HCT116 (cell line): ENCODE measurements around the gene EEF1A2. TPM values are rescaled to one million over a fixed set of nuclear protein-coding genes. Genes with fewer than 3 reads are reported as not detected.

Experiments used
- ATAC-seq: fragments of 200-7000 bp; cut with Tn5 transposase; 2 replicates; pipeline ENCODE4 v1.9.1; 2020; ENCODE audit warnings: mild to moderate bottlenecking, moderate library complexity
- BruUV-seq: library from RNA; stranded (reverse); fragments of 400-500 nt; replicated peaks from 2 replicates; lab custom pipeline; 2021; lab: Mats Ljungman, UMichigan
- CTCF ChIA-PET: fragments of 300-600 bp; sonication (Branson Sonifier 250); formaldehyde crosslinking; loops from one replicate; lab custom pipeline; 2021; ENCODE audit warnings: antibody characterized with exemption; lab: Charles Lee
- POLR2A ChIA-PET: fragments of 300-600, 350-600 bp; sonication (Branson Sonifier 250); formaldehyde crosslinking; loops from one replicate; lab custom pipeline; 2021; ENCODE audit warnings: antibody characterized with exemption; lab: Charles Lee
- RAD21 ChIA-PET, 2 experiments: fragments of 300-600 bp; sonication (Branson Sonifier 250); formaldehyde crosslinking; loops; one replicate each; lab custom pipeline; 2023; ENCODE audit warnings: low total read pairs in 2 of 2; ENCODE audit not compliant: uncharacterized antibody in 2 of 2, unreplicated experiment in 2 of 2, low non-redundant PET in 1 of 2; lab: Charles Lee
- DNase-seq: peaks from one replicate; pipeline ENCODE4 v3.0.0-alpha.2; 2010; ENCODE audit warnings: low read depth, low spot score
- H2AFZ ChIP-seq: fragments of 200-600 bp; shearing (Covaris generic), sonication (generic); 2 replicates; pipeline ENCODE4 v1.6.1; 2017; ENCODE audit warnings: low read depth, mixed run types, mixed read lengths, antibody characterized with exemption, low read length; ENCODE audit not compliant: poor library complexity, severe bottlenecking
- H3K27ac ChIP-seq: 2 replicates; pipeline ENCODE4 v1.5.1; 2012; ENCODE audit warnings: low read depth, low read length
- H3K27me3 ChIP-seq: fragments of 200-600 bp; sonication (generic); 2 replicates; pipeline ENCODE4 v1.6.1; 2016; ENCODE audit warnings: mixed run types, low read length, mixed read lengths; ENCODE audit not compliant: insufficient read depth
- H3K36me3 ChIP-seq, 2 experiments: fragments of 200-500 bp in 1 of 2; fragments of 200-600 bp in 1 of 2; sonication (Bioruptor generic) in 1 of 2; sonication (generic) in 1 of 2; 2 replicates each; pipeline versions ENCODE4 v1.5.1 to v1.6.1; 2014 to 2016; ENCODE audit warnings: low read length in 2 of 2, inconsistent platforms in 1 of 2, mixed read lengths in 1 of 2, mixed run types in 1 of 2; ENCODE audit not compliant: insufficient read depth in 2 of 2, control insufficient read depth in 1 of 2
- H3K4me1 ChIP-seq, 2 experiments: fragments of 200-600 bp in 1 of 2; sonication (generic) in 1 of 2; 2 replicates each; pipeline versions ENCODE4 v1.5.1 to v1.6.1; 2012 to 2017; ENCODE audit warnings: low read length in 2 of 2, inconsistent platforms in 1 of 2, mild to moderate bottlenecking in 1 of 2, mixed read lengths in 1 of 2, mixed run types in 1 of 2, moderate library complexity in 1 of 2; ENCODE audit not compliant: insufficient read depth in 2 of 2, control insufficient read depth in 1 of 2
- H3K4me2 ChIP-seq: fragments of 200-600 bp; sonication (generic); 2 replicates; pipeline ENCODE4 v1.6.1; 2017; ENCODE audit warnings: mixed run types, low read length, mixed read lengths
- H3K4me3 ChIP-seq, 2 experiments: fragments of 200-600 bp in 1 of 2; sonication (generic) in 1 of 2; replicated peaks in 1 of 2; 2 replicates each; pipeline ENCODE4 v1.5.1; 2011 to 2016; ENCODE audit warnings: low read length in 2 of 2, control low read depth in 1 of 2, low read depth in 1 of 2, mild to moderate bottlenecking in 1 of 2, mixed read lengths in 1 of 2, mixed run types in 1 of 2
- H3K79me2 ChIP-seq: fragments of 200-600 bp; sonication (generic); 2 replicates; pipeline ENCODE4 v1.6.1; 2017; ENCODE audit warnings: mild to moderate bottlenecking, mixed run types, low read length, moderate library complexity, mixed read lengths; ENCODE audit not compliant: insufficient read depth
- H3K9ac ChIP-seq: fragments of 200-600 bp; sonication (generic); 2 replicates; pipeline ENCODE4 v1.6.1; 2016; ENCODE audit warnings: low read length, mixed read lengths
- H3K9me2 ChIP-seq: fragments of 200-600 bp; sonication (generic), shearing (Covaris generic); 2 replicates; pipeline ENCODE4 v1.6.1; 2017; ENCODE audit warnings: mixed run types, mild to moderate bottlenecking, moderate library complexity; ENCODE audit not compliant: insufficient read depth
- H3K9me3 ChIP-seq, 2 experiments: fragments of 200-500 bp in 1 of 2; fragments of 200-600 bp in 1 of 2; sonication (Bioruptor generic) in 1 of 2; sonication (generic) in 1 of 2; 2 replicates each; pipeline ENCODE4 v1.6.1; 2014 to 2017; ENCODE audit warnings: low read length in 2 of 2, mixed read lengths in 2 of 2, inconsistent platforms in 1 of 2, low read depth in 1 of 2, mild to moderate bottlenecking in 1 of 2, mixed run types in 1 of 2, moderate library complexity in 1 of 2; ENCODE audit not compliant: control insufficient read depth in 1 of 2, insufficient read depth in 1 of 2
- H4K20me1 ChIP-seq: fragments of 200-600 bp; sonication (generic), shearing (Covaris generic); 2 replicates; pipeline ENCODE4 v1.6.1; 2017; ENCODE audit warnings: mixed run types, mild to moderate bottlenecking, moderate library complexity; ENCODE audit not compliant: insufficient read depth
- CBX3 ChIP-seq: IDR thresholded peaks from 2 replicates; pipeline ENCODE4 v1.6.1; 2012; ENCODE audit warnings: low read depth
- EGR1 ChIP-seq: IDR thresholded peaks from 2 replicates; pipeline ENCODE4 v1.6.1; 2012; ENCODE audit warnings: low read depth
- EZH2 ChIP-seq: fragments of 200-600 bp; sonication (generic); IDR thresholded peaks from 2 replicates; pipeline ENCODE4 v1.6.1; 2017; ENCODE audit warnings: antibody characterized with exemption, mixed run types
- EZH2phosphoT487 ChIP-seq: fragments of 200-600 bp; IDR thresholded peaks from 2 replicates; pipeline ENCODE4 v1.6.1; 2018; ENCODE audit warnings: antibody characterized with exemption, borderline replicate concordance
- FOSL1 ChIP-seq: IDR thresholded peaks from 2 replicates; pipeline ENCODE4 v1.6.1; 2012; ENCODE audit warnings: low read depth
- JUND ChIP-seq: IDR thresholded peaks from 2 replicates; pipeline ENCODE4 v1.6.1; 2012
- POLR2A ChIP-seq: IDR thresholded peaks from 2 replicates; pipeline ENCODE4 v1.7.0; 2011; ENCODE audit warnings: borderline replicate concordance; ENCODE audit not compliant: insufficient read depth, insufficient read length; ENCODE audit errors: extremely low read depth
- POLR2AphosphoS5 ChIP-seq: IDR thresholded peaks from 2 replicates; pipeline ENCODE4 v1.6.1; 2011; ENCODE audit warnings: mild to moderate bottlenecking, low read depth, low read length, moderate library complexity
- SP1 ChIP-seq: IDR thresholded peaks from 2 replicates; pipeline ENCODE4 v1.6.1; 2012; ENCODE audit warnings: low read depth
- TCF7L2 ChIP-seq: IDR thresholded peaks from 2 replicates; pipeline ENCODE4 v1.7.0; 2011; ENCODE audit warnings: borderline replicate concordance, inconsistent platforms; ENCODE audit not compliant: insufficient read depth, insufficient read length; ENCODE audit errors: extremely low read depth
- ZFX ChIP-seq: fragments of 450-650 bp; IDR thresholded peaks from 2 replicates; pipeline ENCODE4 v1.6.1; 2017
- intact Hi-C: fragments of 100-400 bp; cut with micrococcal nuclease; formaldehyde crosslinking; loops from 2 replicates; pipeline ENCODE4 v1.10.0; 2022
- total RNA-seq: library from RNA; stranded (reverse); gene quantifications from one replicate; pipeline ENCODE4 v1.2.1, GENCODE V29; 2021; ENCODE audit not compliant: unreplicated experiment
- TF ChIP-seq, protein P1 (sequence below): IDR thresholded peaks from 2 replicates; pipeline ENCODE4 v1.6.1; 2012

Gene EEF1A2
- total RNA-seq, 1 experiment from 2014 or later: 454 TPM

DNA sequence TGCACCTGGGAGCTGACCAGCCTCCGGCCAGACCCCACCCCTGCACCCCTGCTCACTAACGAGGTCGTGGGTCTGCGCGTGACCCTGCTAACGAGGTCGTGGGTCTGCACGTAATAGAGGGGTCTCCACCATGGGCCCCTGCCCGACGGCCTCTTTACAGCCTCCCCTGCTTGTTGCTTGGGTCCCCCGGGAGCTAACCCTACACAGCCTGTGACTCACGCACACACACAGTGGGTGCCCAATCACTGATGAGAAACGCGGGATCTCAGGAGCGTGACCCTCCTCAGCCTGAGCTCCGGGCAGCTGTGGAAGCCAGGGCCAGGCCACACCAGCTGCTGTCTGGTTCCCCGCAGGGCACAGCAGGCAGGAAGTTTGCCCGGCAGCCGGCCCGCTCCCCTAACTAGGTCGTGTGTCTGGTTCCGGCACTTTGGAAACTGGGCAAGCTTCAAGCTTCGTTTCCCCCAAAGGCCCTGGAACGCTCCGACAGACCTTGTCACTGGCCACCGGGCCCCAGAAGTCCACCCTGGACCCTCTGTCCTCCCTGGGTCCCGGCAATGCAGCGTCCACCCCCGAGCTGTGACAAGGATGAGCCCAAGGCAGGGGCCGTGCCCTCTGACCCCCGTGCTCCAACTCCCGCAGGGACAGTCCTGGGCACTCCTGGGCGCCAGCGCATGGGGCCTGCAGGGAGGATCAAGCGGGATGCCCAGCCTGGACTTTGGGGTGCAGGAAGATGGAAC, 37.5 kb upstream of the EEF1A2 start:
- Histone ChIP-seq H2AFZ (no peak overlapping the region), H3K9me3 (no peaks in the 10 kb centered on the region), H3K4me1 (peaks cover 41 to 76% of the 10 kb centered on the region in 2 experiments), H3K9ac (peak overlapping the region; percentile 76), H4K20me1 (no peaks in the 10 kb centered on the region), H3K36me3 (no peaks in the 10 kb centered on the region), H3K27me3 (no peaks in the 10 kb centered on the region), H3K4me3 (peak overlapping the region; percentile 67), H3K4me2 (peak overlapping the region; percentile 99), H3K27ac (peak overlapping the region; percentile 97), H3K9me2 (no peaks in the 10 kb centered on the region), H3K79me2 (no peaks in the 10 kb centered on the region)
- ATAC-seq: peak; percentile 6; the same call in 1 of the 2 replicates
- intact Hi-C loops: loop anchor here (5.0 to 10.0 kb wide), 5 partner anchors 91 to 161 kb away; partner anchors contain the start of genes GMEB2 and TNFRSF6B
- RAD21 ChIA-PET: no interaction called here
- no TSS peak for BruUV-seq
- DNase-seq: no peak
- POLR2A ChIA-PET: interaction anchor here (0.9 to 3.3 kb wide), 6 partner anchors 9 to 421 kb away, joined by 3 to 9 read pairs (median 5); partner anchors contain the start of gene PPDPF
- CTCF ChIA-PET: interaction anchor here (1.0 to 3.2 kb wide), 8 partner anchors 8 to 444 kb away, joined by 3 to 20 read pairs (median 8); partner anchors contain the start of genes PPDPF, PRPF6, SAMD10 and SRMS
- no peak for TF ChIP-seq EZH2
- no peak for TF ChIP-seq TCF7L2
- no peak for TF ChIP-seq ZFX
- peak; percentile 38; the same call in 1 of the 2 replicates for TF ChIP-seq POLR2AphosphoS5

DNA sequence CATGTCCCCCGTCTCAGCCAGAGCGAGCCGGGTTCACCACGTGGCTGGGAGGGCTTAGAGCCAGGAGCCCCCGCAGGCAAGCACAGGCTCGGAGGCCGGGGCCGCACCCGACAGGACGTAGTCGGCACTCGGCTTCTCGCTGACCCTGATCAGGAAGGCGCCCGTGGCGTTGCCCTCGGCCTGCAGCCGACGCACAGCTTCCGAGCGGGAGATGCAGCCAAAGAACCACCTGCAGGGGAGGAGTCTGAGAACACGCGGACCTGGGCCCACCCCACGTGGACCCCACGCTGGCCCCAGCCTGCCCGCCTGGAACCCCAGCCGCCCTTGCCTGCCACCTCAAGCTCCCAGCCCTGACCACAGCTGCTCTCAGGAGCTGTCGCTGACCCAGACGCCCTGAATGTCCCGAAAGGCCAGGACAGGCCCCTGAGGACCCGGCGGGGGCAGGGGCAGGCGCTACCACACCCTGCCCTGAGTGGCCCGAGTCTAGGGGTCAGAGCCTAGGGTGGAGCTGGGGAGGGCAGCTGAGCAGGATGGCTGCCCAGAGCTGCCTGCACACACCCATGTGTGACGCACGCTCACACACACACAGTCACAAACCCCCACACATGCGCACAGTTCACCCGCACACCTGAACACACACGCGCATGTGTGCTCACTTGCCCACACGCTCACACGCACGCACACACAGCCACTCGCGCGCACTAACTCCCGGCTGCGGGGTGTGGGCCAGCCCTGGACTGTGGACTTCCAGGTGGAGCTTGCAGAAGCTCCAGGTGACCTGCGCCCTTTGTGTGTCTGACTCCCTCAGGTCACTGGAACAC, 36.2 kb upstream of the EEF1A2 start:
- Histone ChIP-seq H3K27ac (peak overlapping the region; percentile 71; the same call in 1 of the 2 replicates), H4K20me1 (no peaks in the 10 kb centered on the region), H3K79me2 (no peaks in the 10 kb centered on the region), H3K4me1 (peaks cover 36 to 62% of the 10 kb centered on the region in 2 experiments), H2AFZ (no peak overlapping the region), H3K9me3 (no peaks in the 10 kb centered on the region), H3K9ac (peak overlapping the region; percentile 22; the same call in 1 of the 2 replicates), H3K4me2 (peak overlapping the region; percentile 68), H3K9me2 (no peaks in the 10 kb centered on the region), H3K36me3 (no peaks in the 10 kb centered on the region), H3K27me3 (no peaks in the 10 kb centered on the region), H3K4me3 (no peak overlapping the region)
- RAD21 ChIA-PET: no interaction called here
- intact Hi-C loops: loop anchor here (5.0 to 10.0 kb wide), 5 partner anchors 92 to 162 kb away; partner anchors contain the start of genes GMEB2 and TNFRSF6B
- no peak for DNase-seq
- CTCF ChIA-PET: no interaction called here
- no TSS peak for BruUV-seq
- POLR2A ChIA-PET: interaction anchor here (0.6 kb wide), 1 partner anchor 33 kb away, joined by 5 read pairs; no protein-coding TSS in a partner anchor
- no peak for ATAC-seq
- TF ChIP-seq, protein P1, sequence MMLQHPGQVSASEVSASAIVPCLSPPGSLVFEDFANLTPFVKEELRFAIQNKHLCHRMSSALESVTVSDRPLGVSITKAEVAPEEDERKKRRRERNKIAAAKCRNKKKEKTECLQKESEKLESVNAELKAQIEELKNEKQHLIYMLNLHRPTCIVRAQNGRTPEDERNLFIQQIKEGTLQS: no peak
- TF ChIP-seq JUND (no peak), CBX3 (no peak), EZH2phosphoT487 (no peak), POLR2A (no peak), FOSL1 (no peak), TCF7L2 (no peak), SP1 (no peak), EGR1 (no peak), EZH2 (no peak)
